ENCODE data around the gene TYRO3.

DNA sequence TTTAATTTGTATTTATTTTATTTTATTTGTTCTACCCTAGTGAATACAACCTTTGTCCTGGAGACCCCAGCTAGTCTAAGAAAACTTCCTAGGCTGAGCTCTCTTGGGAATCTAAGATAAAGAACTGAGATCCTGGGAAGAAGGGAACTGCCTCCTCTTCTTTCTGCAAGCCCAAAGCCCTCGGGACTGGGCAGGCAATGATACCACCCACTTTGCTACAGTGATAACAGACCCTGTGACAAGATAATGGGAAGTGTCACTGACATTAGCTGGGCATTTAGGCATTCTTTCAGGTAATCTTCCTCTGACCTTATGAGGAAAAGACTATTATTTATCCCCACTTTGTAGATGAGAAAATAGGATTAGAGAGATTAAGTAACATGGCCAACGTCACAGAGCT lies 15.1 kb downstream of the TYRO3 start:
- TF ChIP-seq, protein P1, sequence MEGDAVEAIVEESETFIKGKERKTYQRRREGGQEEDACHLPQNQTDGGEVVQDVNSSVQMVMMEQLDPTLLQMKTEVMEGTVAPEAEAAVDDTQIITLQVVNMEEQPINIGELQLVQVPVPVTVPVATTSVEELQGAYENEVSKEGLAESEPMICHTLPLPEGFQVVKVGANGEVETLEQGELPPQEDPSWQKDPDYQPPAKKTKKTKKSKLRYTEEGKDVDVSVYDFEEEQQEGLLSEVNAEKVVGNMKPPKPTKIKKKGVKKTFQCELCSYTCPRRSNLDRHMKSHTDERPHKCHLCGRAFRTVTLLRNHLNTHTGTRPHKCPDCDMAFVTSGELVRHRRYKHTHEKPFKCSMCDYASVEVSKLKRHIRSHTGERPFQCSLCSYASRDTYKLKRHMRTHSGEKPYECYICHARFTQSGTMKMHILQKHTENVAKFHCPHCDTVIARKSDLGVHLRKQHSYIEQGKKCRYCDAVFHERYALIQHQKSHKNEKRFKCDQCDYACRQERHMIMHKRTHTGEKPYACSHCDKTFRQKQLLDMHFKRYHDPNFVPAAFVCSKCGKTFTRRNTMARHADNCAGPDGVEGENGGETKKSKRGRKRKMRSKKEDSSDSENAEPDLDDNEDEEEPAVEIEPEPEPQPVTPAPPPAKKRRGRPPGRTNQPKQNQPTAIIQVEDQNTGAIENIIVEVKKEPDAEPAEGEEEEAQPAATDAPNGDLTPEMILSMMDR (conservative IDR thresholded peaks at IDR 0.05): no peak
- TF ChIP-seq EZH2 (IDR thresholded peaks at IDR 0.05; ENCODE audit: low read depth): no peak
